Liver (tissue), 9 donors: ENCODE results near the gene ERC2. TPM values are rescaled to one million over a fixed set of nuclear protein-coding genes. Genes with fewer than 3 reads are reported as not detected.

Experiments
- DNase-seq: peaks from one replicate; pipeline ENCODE4 v3.0.0-alpha.2; 2017; ENCODE audit warnings: low spot score
- H3K27ac ChIP-seq, 2 donors: one replicate each; pipeline ENCODE4 v1.7.0; 2013; ENCODE audit warnings: inconsistent platforms in 2 of 2, low read length in 2 of 2, control low read depth in 1 of 2, low read depth in 1 of 2, mild to moderate bottlenecking in 1 of 2
- H3K27me3 ChIP-seq, 4 donors: one replicate each; pipeline versions ENCODE4 v1.6.1 to v1.7.0; 2013; ENCODE audit warnings: low read length in 3 of 4, inconsistent platforms in 1 of 4, mild to moderate bottlenecking in 1 of 4, moderate library complexity in 1 of 4; ENCODE audit not compliant: control insufficient read depth in 4 of 4, insufficient read depth in 4 of 4
- H3K36me3 ChIP-seq, 4 donors: one replicate each; pipeline versions ENCODE4 v1.6.1 to v1.7.0; 2013; ENCODE audit warnings: low read length in 3 of 4, mild to moderate bottlenecking in 3 of 4, low read depth in 1 of 4, moderate library complexity in 1 of 4; ENCODE audit not compliant: control insufficient read depth in 4 of 4, insufficient read depth in 3 of 4
- H3K4me1 ChIP-seq, 4 donors: one replicate each; pipeline versions ENCODE4 v1.6.1 to v1.7.0; 2013; ENCODE audit warnings: low read length in 3 of 4, mild to moderate bottlenecking in 3 of 4, moderate library complexity in 1 of 4; ENCODE audit not compliant: control insufficient read depth in 4 of 4, insufficient read depth in 4 of 4
- H3K4me3 ChIP-seq, 3 donors: one replicate each; pipeline versions ENCODE4 v1.6.1 to v1.7.0; 2013; ENCODE audit warnings: low read length in 3 of 3, control low read depth in 1 of 3, low read depth in 1 of 3, mild to moderate bottlenecking in 1 of 3
- H3K9ac ChIP-seq, 2 donors: one replicate each; pipeline ENCODE4 v1.7.0; 2013; ENCODE audit warnings: low read length in 2 of 2, mild to moderate bottlenecking in 2 of 2, moderate library complexity in 2 of 2, control low read depth in 1 of 2, low read depth in 1 of 2
- H3K9me3 ChIP-seq, 4 donors: one replicate each; pipeline versions ENCODE4 v1.6.1 to v1.7.0; 2013; ENCODE audit warnings: low read length in 3 of 4; ENCODE audit not compliant: control insufficient read depth in 4 of 4
- FOXA2 ChIP-seq: IDR thresholded peaks from 2 replicates; pipeline ENCODE4 v1.6.1; 2016; ENCODE audit warnings: antibody characterized with exemption
- GABPA ChIP-seq, 2 donors: IDR thresholded peaks in 1 of 2; conservative IDR thresholded peaks in 1 of 2; 2 replicates each; pipeline ENCODE4 v1.6.1; 2016; ENCODE audit warnings: antibody characterized with exemption in 2 of 2, mild to moderate bottlenecking in 1 of 2, moderate library complexity in 1 of 2
- HNF4G ChIP-seq: IDR thresholded peaks from 2 replicates; pipeline ENCODE4 v1.6.1; 2016; ENCODE audit warnings: antibody characterized with exemption
- JUND ChIP-seq, 2 donors: IDR thresholded peaks; 2 replicates each; pipeline ENCODE4 v1.6.1; 2016; ENCODE audit warnings: antibody characterized with exemption in 2 of 2
- MAX ChIP-seq: IDR thresholded peaks from 2 replicates; pipeline ENCODE4 v1.6.1; 2016; ENCODE audit warnings: antibody characterized with exemption
- NR2F2 ChIP-seq: IDR thresholded peaks from 2 replicates; pipeline ENCODE4 v1.6.1; 2016; ENCODE audit warnings: antibody characterized with exemption
- REST ChIP-seq: IDR thresholded peaks from 2 replicates; pipeline ENCODE4 v1.6.1; 2016; ENCODE audit warnings: antibody characterized with exemption, mild to moderate bottlenecking
- SP1 ChIP-seq: IDR thresholded peaks from 2 replicates; pipeline ENCODE4 v1.6.1; 2018; ENCODE audit warnings: antibody characterized with exemption, mild to moderate bottlenecking
- TAF1 ChIP-seq: conservative IDR thresholded peaks from 2 replicates; pipeline ENCODE4 v1.6.1; 2016; ENCODE audit warnings: antibody characterized with exemption, mild to moderate bottlenecking
- ZBTB33 ChIP-seq: IDR thresholded peaks from 2 replicates; pipeline ENCODE4 v1.6.1; 2016; ENCODE audit warnings: antibody characterized with exemption
- WGBS: extraction: QIAGEN DNeasy Blood & Tissue Kit; methylation state at CpG from one replicate; pipeline ENCODE4 v1.1.7; 2013; 5-methylcytosine and 5-hydroxymethylcytosine counted together
- polyA plus RNA-seq, 2 donors: library from polyadenylated mRNA; stranded (reverse) in 1 of 2; unstranded in 1 of 2; fragments of 200-250 nt in 1 of 2; fragments of >200 nt in 1 of 2; fragmentation: Nextera tagmentation in 1 of 2; extraction: Ambion mirVana in 1 of 2; gene quantifications; one replicate each; pipeline versions ENCODE4 v1.2.1 to v1.2.3, GENCODE V29; 2013 to 2015
- total RNA-seq, 2 donors: library from RNA; depleted of rRNA; stranded (reverse); fragments of >200 nt; gene quantifications; one replicate each; pipeline ENCODE4 v1.2.3, GENCODE V29; 2014
- TF ChIP-seq, protein P1 (sequence below): fragments of 150-350 bp; IDR thresholded peaks from 2 replicates; pipeline ENCODE4 v1.5.1; 2017; ENCODE audit warnings: improper control_type of control experiment, low read depth, low read length; ENCODE audit not compliant: missing input control
- TF ChIP-seq, protein P2 (sequence below): IDR thresholded peaks from 2 replicates; pipeline ENCODE4 v1.6.1; 2016; ENCODE audit warnings: antibody characterized with exemption
- donor health status: healthy.
- donor health status: healthy.
- donor health status: healthy.
- donor health status: healthy.
- donor health status: healthy.

ERC2 gene
- total and polyA plus RNA-seq, 4 donors: 0.14 to 0.25 TPM; not detected in 2

DNA sequence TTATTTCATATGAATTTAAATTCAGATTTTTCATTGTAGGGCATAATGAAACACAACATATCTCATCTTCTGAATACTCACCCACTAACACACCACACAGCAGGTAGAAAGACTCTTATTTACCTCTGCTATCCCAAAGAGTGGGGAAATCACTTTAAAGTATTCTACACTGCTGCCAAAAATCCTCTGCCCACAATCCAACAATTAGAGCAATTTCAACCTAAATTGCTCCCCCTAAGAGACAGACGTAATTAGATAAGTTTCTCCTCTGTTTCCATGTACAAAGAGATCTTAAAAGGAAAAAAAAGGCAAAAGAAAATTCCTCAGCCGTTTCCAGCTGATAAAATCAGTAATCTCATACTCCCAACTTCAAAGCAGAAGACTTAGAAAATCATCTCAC, 331.8 kb downstream of the ERC2 start:
- WGBS: 35% methylated on average over 2 of the region's 2 CpGs

More for the DNA sequence above, 331.8 kb downstream of the ERC2 start:
- H3K36me3 ChIP-seq: no peaks in the 10 kb centered on the region
- no peak overlapping the region for H3K4me3 ChIP-seq
- H3K9ac ChIP-seq: no peak overlapping the region
- H3K27me3 ChIP-seq: peaks cover 0 to 2% (median 0%) of the 10 kb centered on the region in 4 donors
- no peak for TF ChIP-seq FOXA2
- TF ChIP-seq GABPA (IDR thresholded peaks at IDR 0.05 in 1 of 2, conservative IDR thresholded peaks at IDR 0.05 in 1 of 2): no peak
- TF ChIP-seq MAX: no peak
- TF ChIP-seq, protein P1, sequence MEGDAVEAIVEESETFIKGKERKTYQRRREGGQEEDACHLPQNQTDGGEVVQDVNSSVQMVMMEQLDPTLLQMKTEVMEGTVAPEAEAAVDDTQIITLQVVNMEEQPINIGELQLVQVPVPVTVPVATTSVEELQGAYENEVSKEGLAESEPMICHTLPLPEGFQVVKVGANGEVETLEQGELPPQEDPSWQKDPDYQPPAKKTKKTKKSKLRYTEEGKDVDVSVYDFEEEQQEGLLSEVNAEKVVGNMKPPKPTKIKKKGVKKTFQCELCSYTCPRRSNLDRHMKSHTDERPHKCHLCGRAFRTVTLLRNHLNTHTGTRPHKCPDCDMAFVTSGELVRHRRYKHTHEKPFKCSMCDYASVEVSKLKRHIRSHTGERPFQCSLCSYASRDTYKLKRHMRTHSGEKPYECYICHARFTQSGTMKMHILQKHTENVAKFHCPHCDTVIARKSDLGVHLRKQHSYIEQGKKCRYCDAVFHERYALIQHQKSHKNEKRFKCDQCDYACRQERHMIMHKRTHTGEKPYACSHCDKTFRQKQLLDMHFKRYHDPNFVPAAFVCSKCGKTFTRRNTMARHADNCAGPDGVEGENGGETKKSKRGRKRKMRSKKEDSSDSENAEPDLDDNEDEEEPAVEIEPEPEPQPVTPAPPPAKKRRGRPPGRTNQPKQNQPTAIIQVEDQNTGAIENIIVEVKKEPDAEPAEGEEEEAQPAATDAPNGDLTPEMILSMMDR: no peak
- no peak for TF ChIP-seq NR2F2
- TF ChIP-seq HNF4G: no peak
- no peak for TF ChIP-seq ZBTB33
- TF ChIP-seq SP1: no peak
- no peak for TF ChIP-seq JUND (IDR thresholded peaks at IDR 0.05)
- TF ChIP-seq REST: no peak
- TF ChIP-seq, protein P2, sequence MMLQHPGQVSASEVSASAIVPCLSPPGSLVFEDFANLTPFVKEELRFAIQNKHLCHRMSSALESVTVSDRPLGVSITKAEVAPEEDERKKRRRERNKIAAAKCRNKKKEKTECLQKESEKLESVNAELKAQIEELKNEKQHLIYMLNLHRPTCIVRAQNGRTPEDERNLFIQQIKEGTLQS: no peak
- TF ChIP-seq TAF1: no peak
- no peak for DNase-seq
- no peak overlapping the region for H3K27ac ChIP-seq
- no peaks in the 10 kb centered on the region for H3K9me3 ChIP-seq
- H3K4me1 ChIP-seq: no peaks in the 10 kb centered on the region
